Measurements from ENCODE around the gene SEMA5B. TPM values are rescaled to one million over a fixed set of nuclear protein-coding genes. Genes with fewer than 3 reads are reported as not detected.

The SEMA5B gene
- total RNA-seq, 6 donors from 2014 or later = 0.33 to 0.71 (median 0.65) TPM; not detected in 2

DNA sequence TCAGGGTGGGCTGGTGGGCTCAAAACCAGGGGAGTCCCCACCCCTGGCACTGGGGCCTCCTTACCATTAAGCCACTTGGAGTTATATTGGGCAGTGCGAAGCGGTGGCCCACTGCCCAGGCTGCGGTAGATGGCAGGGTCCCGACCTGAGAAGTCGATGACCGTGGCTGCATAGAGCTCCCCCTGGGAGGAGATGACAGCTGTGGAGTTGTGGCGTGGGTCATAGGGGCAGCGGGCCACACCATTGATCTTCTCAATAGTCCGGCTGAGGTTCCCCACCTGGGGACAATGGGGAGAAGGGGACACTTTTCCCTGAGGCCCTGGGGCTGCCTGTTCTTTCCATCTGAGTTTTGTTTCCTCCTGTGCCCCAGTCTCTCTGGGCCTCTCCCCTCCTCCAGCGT, 99.8 kb downstream of the SEMA5B start:
- Histone ChIP-seq H3K4me1 (no peaks in the 10 kb centered on the region), H3K27ac (no peak overlapping the region), H3K27me3 (peaks cover 0 to 3% (median 0%) of the 10 kb centered on the region in 4 donors), H3K9me3 (no peaks in the 10 kb centered on the region), H3K4me3 (no peak overlapping the region), H3K36me3 (no peaks in the 10 kb centered on the region)
- TF ChIP-seq POLR2AphosphoS5 (IDR thresholded peaks at IDR 0.05) (no peak), POLR2A (IDR thresholded peaks at IDR 0.05) (no peak), EP300 (IDR thresholded peaks at IDR 0.05) (no peak)
- TF ChIP-seq, protein P1, sequence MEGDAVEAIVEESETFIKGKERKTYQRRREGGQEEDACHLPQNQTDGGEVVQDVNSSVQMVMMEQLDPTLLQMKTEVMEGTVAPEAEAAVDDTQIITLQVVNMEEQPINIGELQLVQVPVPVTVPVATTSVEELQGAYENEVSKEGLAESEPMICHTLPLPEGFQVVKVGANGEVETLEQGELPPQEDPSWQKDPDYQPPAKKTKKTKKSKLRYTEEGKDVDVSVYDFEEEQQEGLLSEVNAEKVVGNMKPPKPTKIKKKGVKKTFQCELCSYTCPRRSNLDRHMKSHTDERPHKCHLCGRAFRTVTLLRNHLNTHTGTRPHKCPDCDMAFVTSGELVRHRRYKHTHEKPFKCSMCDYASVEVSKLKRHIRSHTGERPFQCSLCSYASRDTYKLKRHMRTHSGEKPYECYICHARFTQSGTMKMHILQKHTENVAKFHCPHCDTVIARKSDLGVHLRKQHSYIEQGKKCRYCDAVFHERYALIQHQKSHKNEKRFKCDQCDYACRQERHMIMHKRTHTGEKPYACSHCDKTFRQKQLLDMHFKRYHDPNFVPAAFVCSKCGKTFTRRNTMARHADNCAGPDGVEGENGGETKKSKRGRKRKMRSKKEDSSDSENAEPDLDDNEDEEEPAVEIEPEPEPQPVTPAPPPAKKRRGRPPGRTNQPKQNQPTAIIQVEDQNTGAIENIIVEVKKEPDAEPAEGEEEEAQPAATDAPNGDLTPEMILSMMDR (IDR thresholded peaks at IDR 0.05) = no peak
- ATAC-seq (ENCODE audit: low FRiP score in 2 of 2) (no peak), DNase-seq (peak in 1 of 2 donors; percentile 44)
- WGBS, 2 donors = 95 to 97% methylated on average over 10 of the region's 10 CpGs

DNA sequence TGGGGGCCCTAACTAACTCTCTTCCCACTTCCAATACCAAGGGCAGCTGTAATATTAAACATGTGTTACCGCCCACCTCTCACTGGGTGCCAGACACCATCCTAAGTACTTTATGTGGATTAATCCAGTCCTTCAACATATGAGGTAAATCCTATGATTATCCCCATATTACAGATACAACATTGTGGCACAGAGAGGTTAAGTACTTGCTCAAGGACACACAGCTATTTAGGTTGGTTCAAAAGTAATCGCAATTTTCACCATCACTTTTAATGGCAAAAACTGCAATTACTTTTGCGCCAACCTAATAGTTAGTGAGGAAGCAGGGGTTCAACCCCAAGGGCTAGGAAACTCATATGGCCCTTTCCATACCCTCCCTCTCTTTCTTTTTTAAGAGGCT, 100.8 kb downstream of the SEMA5B start:
- WGBS, 2 donors = 93 to 99% methylated on average over 3 of the region's 3 CpGs
- DNase-seq (no peak), ATAC-seq (ENCODE audit: low FRiP score in 2 of 2) (no peak)
- Histone ChIP-seq H3K27ac (no peak overlapping the region), H3K4me1 (peaks cover 4 to 8% (median 6%) of the 10 kb centered on the region in 4 donors), H3K27me3 (peaks cover 0 to 12% (median 3%) of the 10 kb centered on the region in 4 donors), H3K36me3 (no peaks in the 10 kb centered on the region), H3K4me3 (no peak overlapping the region), H3K9me3 (no peaks in the 10 kb centered on the region)
- TF ChIP-seq POLR2AphosphoS5 (IDR thresholded peaks at IDR 0.05) (no peak), POLR2A (IDR thresholded peaks at IDR 0.05) (no peak), EP300 (IDR thresholded peaks at IDR 0.05) (no peak)
- TF ChIP-seq, protein P1 (IDR thresholded peaks at IDR 0.05) = no peak

DNA sequence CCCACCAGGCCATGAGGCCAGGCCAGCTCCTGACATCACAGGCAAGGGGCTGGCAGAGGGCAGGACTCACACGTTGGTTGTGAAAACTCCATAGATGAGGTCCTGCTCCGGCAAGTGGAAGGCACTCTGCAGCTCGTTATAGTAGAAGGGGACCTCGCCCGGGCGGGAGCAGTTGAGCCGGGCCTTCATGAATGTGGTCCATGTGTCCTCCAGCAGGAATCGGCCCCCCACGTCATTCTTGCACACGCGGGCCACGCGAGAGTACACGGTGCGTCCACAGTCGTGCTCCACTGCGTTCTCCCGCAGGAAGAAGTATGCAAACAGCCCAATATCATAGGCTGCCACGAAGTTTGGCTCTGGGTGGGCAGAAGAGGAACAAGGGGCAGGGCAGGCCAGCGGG, 101.2 kb downstream of the SEMA5B start:
- Histone ChIP-seq H3K27me3 (peaks cover 0 to 14% (median 4%) of the 10 kb centered on the region in 4 donors), H3K4me3 (no peak overlapping the region), H3K27ac (no peak overlapping the region), H3K4me1 (peaks cover 6 to 11% (median 7%) of the 10 kb centered on the region in 4 donors), H3K36me3 (no peaks in the 10 kb centered on the region), H3K9me3 (no peaks in the 10 kb centered on the region)
- ATAC-seq (ENCODE audit: low FRiP score in 2 of 2) (no peak), DNase-seq (peak; percentile 16 to 64)
- WGBS, 2 donors = 91 to 92% methylated on average over 16 to 20 of the region's 20 CpGs
- TF ChIP-seq, protein P1 (IDR thresholded peaks at IDR 0.05) = no peak
- TF ChIP-seq POLR2A (IDR thresholded peaks at IDR 0.05) = no peak
- TF ChIP-seq POLR2AphosphoS5 (IDR thresholded peaks at IDR 0.05) = no peak
- no peak for TF ChIP-seq EP300 (IDR thresholded peaks at IDR 0.05)

DNA sequence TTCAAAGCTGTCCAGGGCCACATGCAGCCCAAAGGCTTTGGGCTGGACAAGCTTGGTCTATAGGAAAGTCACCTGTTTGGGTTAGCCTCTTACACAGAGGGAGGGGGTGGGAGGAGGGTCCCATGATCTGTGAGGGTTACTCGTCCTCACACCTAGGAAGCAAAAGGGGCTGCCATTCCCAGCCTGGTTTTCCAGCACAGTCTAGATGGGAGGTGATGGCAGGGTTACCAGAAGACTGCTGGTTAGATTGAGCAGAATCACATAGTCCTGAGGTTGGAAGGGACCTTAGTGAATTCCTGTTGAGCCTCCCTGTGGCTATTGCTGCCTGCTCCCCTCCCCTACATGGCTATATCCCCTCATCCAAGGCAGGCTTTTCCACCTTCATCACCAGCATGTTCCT, 101.8 kb downstream of the SEMA5B start:
- 88 to 100% methylated on average over 1 of the region's 1 CpG for WGBS, 2 donors
- DNase-seq (peak in 1 of 2 donors; percentile 10), ATAC-seq (ENCODE audit: low FRiP score in 2 of 2) (no peak)
- no peak for TF ChIP-seq POLR2A (IDR thresholded peaks at IDR 0.05)
- TF ChIP-seq EP300 (IDR thresholded peaks at IDR 0.05) = no peak
- TF ChIP-seq, protein P1 (IDR thresholded peaks at IDR 0.05) = no peak
- TF ChIP-seq POLR2AphosphoS5 (IDR thresholded peaks at IDR 0.05) = no peak
- no peaks in the 10 kb centered on the region for H3K9me3 ChIP-seq
- no peak overlapping the region for H3K4me3 ChIP-seq
- H3K27me3 ChIP-seq = peaks cover 0 to 14% (median 4%) of the 10 kb centered on the region in 4 donors
- peaks cover 6 to 11% (median 7%) of the 10 kb centered on the region in 4 donors for H3K4me1 ChIP-seq
- no peak overlapping the region for H3K27ac ChIP-seq
- no peaks in the 10 kb centered on the region for H3K36me3 ChIP-seq

DNA sequence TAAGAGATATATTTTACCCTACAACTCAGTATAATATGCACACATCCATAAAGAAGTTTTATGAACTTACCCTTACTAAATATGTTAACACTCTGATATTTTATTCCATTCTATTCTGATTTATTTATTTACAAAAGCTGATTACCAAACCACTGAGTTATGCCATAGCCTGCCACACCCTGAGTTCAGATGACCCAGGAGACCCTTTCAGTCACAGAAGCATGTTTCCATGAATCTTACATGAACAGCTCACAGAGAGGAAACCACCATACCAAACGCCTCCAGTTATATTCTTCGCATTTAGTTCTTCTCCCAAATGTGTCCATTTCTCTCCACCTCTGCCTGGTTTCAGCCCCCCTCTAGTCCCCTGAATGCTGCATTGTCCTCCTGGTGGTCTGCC, 103.5 kb downstream of the SEMA5B start:
- Histone ChIP-seq H3K36me3 (no peaks in the 10 kb centered on the region), H3K27me3 (peaks cover 0 to 14% (median 4%) of the 10 kb centered on the region in 4 donors), H3K9me3 (no peaks in the 10 kb centered on the region), H3K4me3 (no peak overlapping the region), H3K4me1 (peaks cover 6 to 11% (median 7%) of the 10 kb centered on the region in 4 donors), H3K27ac (no peak overlapping the region)
- 87 to 94% methylated on average over 2 of the region's 2 CpGs for WGBS, 2 donors
- ATAC-seq (ENCODE audit: low FRiP score in 2 of 2) (no peak), DNase-seq (no peak)
- TF ChIP-seq EP300 (IDR thresholded peaks at IDR 0.05) (no peak), POLR2A (IDR thresholded peaks at IDR 0.05) (no peak), POLR2AphosphoS5 (IDR thresholded peaks at IDR 0.05) (no peak)
- TF ChIP-seq, protein P1 (IDR thresholded peaks at IDR 0.05) = no peak
